RPMI7951 (cell line): ENCODE results near the gene KHK. TPM values are rescaled to one million over a fixed set of nuclear protein-coding genes. Genes with fewer than 3 reads are reported as not detected.
"Not testable (repeated sequence)": the region's sequence is repeated elsewhere in the genome, so short reads cannot be mapped to it uniquely, and the experiment has no call there.

Experiments
- DNase-seq: peaks from one replicate; pipeline ENCODE4 v3.0.0-alpha.2; 2012; ENCODE audit warnings: low read depth
- total RNA-seq: library from RNA; depleted of rRNA; stranded (reverse); fragments of >200 nt; shearing (Covaris generic); gene quantifications from 2 replicates; pipeline ENCODE4 v1.2.3, GENCODE V29; 2014

KHK gene
- total RNA-seq, 1 experiment from 2014 or later: 4.1 TPM

- DNase-seq: no peak
Measured at GRCh38 chr2:27059141-27059820, 27.3 kb upstream of the KHK start.

GRCh38 chr2:27060323-27060722, 26.2 kb upstream of the KHK start:
- DNase-seq: no peak

GRCh38 chr2:27065128-27065527, 21.4 kb upstream of the KHK start:
- no peak for DNase-seq

- no peak for DNase-seq
Measured at GRCh38 chr2:27067385-27067784, 19.2 kb upstream of the KHK start.

GRCh38 chr2:27069436-27069835, 17.1 kb upstream of the KHK start:
- DNase-seq: no peak

- DNase-seq: no peak
Measured at GRCh38 chr2:27069961-27070618, 16.5 kb upstream of the KHK start.

GRCh38 chr2:27070653-27071276, 15.8 kb upstream of the KHK start:
- no peak for DNase-seq

- peak; percentile 93 for DNase-seq
Measured at GRCh38 chr2:27071277-27071989, 15.1 kb upstream of the KHK start, which contains the start of gene OST4. Gene OST4 (minus strand): TSS chr2:27071654.

GRCh38 chr2:27071990-27072830, 14.4 kb upstream of the KHK start:
- peak; percentile 32 for DNase-seq

GRCh38 chr2:27072920-27073319, 13.7 kb upstream of the KHK start:
- no peak for DNase-seq

- DNase-seq: no peak
Measured at GRCh38 chr2:27073782-27074181, 12.8 kb upstream of the KHK start.

- DNase-seq: peak; percentile 56
Measured at GRCh38 chr2:27074738-27075565, 11.6 kb upstream of the KHK start.

- DNase-seq: not testable (repeated sequence)
Measured at GRCh38 chr2:27075566-27075871, 11.1 kb upstream of the KHK start.

- no peak for DNase-seq
Measured at GRCh38 chr2:27076323-27076722, 10.2 kb upstream of the KHK start.

- no peak for DNase-seq
Measured at GRCh38 chr2:27077231-27077630, 9.3 kb upstream of the KHK start.

GRCh38 chr2:27078267-27079194, 8.0 kb upstream of the KHK start, which contains the start of gene EMILIN1:
Gene EMILIN1 (plus strand): TSS chr2:27078615. CDS start chr2:27079066, 451 bp downstream.
- DNase-seq: peak; percentile 97

GRCh38 chr2:27079233-27080139, 7.1 kb upstream of the KHK start:
- DNase-seq: no peak

GRCh38 chr2:27080140-27080469, 6.5 kb upstream of the KHK start:
- no peak for DNase-seq

- DNase-seq: no peak
Measured at GRCh38 chr2:27080603-27080936, 6.0 kb upstream of the KHK start.
